ENCODE data around the gene ZRANB3.
"Not testable (repeated sequence)": the region's sequence is repeated elsewhere in the genome, so short reads cannot be mapped to it uniquely, and the experiment has no call there.

GRCh38 chr2:135396259-135396658 lies 134.8 kb downstream of the ZRANB3 start:
- TF ChIP-seq CTCF, POLR2AphosphoS5, POLR2A (IDR thresholded peaks at IDR 0.05): not testable (repeated sequence)
